ENCODE data around the gene HHIPL1. TPM values are rescaled to one million over a fixed set of nuclear protein-coding genes. Genes with fewer than 3 reads are reported as not detected.

HHIPL1 gene
- total RNA-seq, 1 donor from 2014 or later: 0.86 TPM

- H3K4me1 Mint-ChIP-seq (ENCODE audit: low read depth, unreplicated experiment): no peaks in the 10 kb centered on the region
- no peak overlapping the region for H3K4me3 Mint-ChIP-seq (ENCODE audit: unreplicated experiment)
- Histone ChIP-seq H3K27me3 (ENCODE audit: insufficient read depth, low read length) (peaks cover 5% of the 10 kb centered on the region), H3K36me3 (ENCODE audit: insufficient read depth, low read length) (no peaks in the 10 kb centered on the region), H3K79me2 (ENCODE audit: insufficient read depth, low read length) (no peaks in the 10 kb centered on the region), H3K9me3 (ENCODE audit: insufficient read depth, low read depth, low read length) (no peaks in the 10 kb centered on the region), H2AFZ (ENCODE audit: low read depth, low read length) (no peak overlapping the region), H4K20me1 (ENCODE audit: insufficient read depth, low read length) (no peaks in the 10 kb centered on the region), H3K4me3 (ENCODE audit: insufficient read depth, low read depth, low read length) (no peak overlapping the region), H3K4me2 (ENCODE audit: low read length) (no peak overlapping the region), H3K9ac (ENCODE audit: low read length) (no peak overlapping the region), H3K27ac (ENCODE audit: low read depth, low read length) (no peak overlapping the region), H3K4me1 (ENCODE audit: insufficient read depth, low read length) (no peaks in the 10 kb centered on the region)
- H3K27me3 Mint-ChIP-seq (ENCODE audit: low read depth, unreplicated experiment): peaks cover 55% of the 10 kb centered on the region
- TF ChIP-seq EZH2 (IDR thresholded peaks at IDR 0.05; ENCODE audit: insufficient read depth, low read length) (no peak), CTCF (IDR thresholded peaks at IDR 0.05; ENCODE audit: insufficient read depth, low read depth, low read length) (no peak)
- H3K27ac Mint-ChIP-seq (ENCODE audit: unreplicated experiment): peak overlapping the region; percentile 24
- FAIRE-seq (no peak), DNase-seq (ENCODE audit: low read depth) (no peak)
- peaks cover 3% of the 10 kb centered on the region for H3K9me3 Mint-ChIP-seq (ENCODE audit: unreplicated experiment)
- no peaks in the 10 kb centered on the region for H3K36me3 Mint-ChIP-seq (ENCODE audit: low read depth, unreplicated experiment)
Measured at GRCh38 chr14:99689266-99690236, 44.6 kb downstream of the HHIPL1 start.

DNA sequence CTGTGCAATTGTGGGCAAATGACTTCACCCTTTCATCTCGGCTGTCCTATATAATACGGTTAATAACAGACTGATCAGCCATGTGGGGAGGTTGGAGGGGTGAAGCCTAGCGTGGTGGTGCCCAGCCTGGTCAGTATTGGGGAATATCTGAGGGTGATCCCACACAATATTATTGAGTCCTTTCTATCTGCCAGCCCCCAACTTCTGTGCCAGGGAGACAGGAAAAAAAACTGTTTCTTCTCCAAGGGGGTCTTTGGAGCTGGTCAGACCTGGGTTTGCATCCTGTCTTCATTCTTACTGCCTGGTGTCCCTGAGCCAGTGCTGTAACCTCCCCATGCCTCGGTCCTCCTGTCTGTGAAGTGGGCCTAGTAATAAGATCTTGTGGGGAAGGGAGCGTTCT, 45.7 kb downstream of the HHIPL1 start:
- Histone ChIP-seq H3K9ac (ENCODE audit: low read length) (no peak overlapping the region), H3K4me1 (ENCODE audit: insufficient read depth, low read length) (no peaks in the 10 kb centered on the region), H3K27ac (ENCODE audit: low read depth, low read length) (no peak overlapping the region), H3K79me2 (ENCODE audit: insufficient read depth, low read length) (no peaks in the 10 kb centered on the region), H2AFZ (ENCODE audit: low read depth, low read length) (no peak overlapping the region), H3K4me2 (ENCODE audit: low read length) (no peak overlapping the region), H3K36me3 (ENCODE audit: insufficient read depth, low read length) (no peaks in the 10 kb centered on the region), H3K4me3 (ENCODE audit: insufficient read depth, low read depth, low read length) (no peak overlapping the region), H4K20me1 (ENCODE audit: insufficient read depth, low read length) (no peaks in the 10 kb centered on the region), H3K9me3 (ENCODE audit: insufficient read depth, low read depth, low read length) (no peaks in the 10 kb centered on the region), H3K27me3 (ENCODE audit: insufficient read depth, low read length) (peaks cover 3% of the 10 kb centered on the region)
- no peaks in the 10 kb centered on the region for H3K4me1 Mint-ChIP-seq (ENCODE audit: low read depth, unreplicated experiment)
- H3K36me3 Mint-ChIP-seq (ENCODE audit: low read depth, unreplicated experiment): no peaks in the 10 kb centered on the region
- TF ChIP-seq EZH2 (IDR thresholded peaks at IDR 0.05; ENCODE audit: insufficient read depth, low read length) (no peak), CTCF (IDR thresholded peaks at IDR 0.05; ENCODE audit: insufficient read depth, low read depth, low read length) (no peak)
- FAIRE-seq (no peak), DNase-seq (ENCODE audit: low read depth) (no peak)
- no peak overlapping the region for H3K4me3 Mint-ChIP-seq (ENCODE audit: unreplicated experiment)
- no peak overlapping the region for H3K27ac Mint-ChIP-seq (ENCODE audit: unreplicated experiment)
- H3K9me3 Mint-ChIP-seq (ENCODE audit: unreplicated experiment): peaks cover 3% of the 10 kb centered on the region
- peaks cover 51% of the 10 kb centered on the region for H3K27me3 Mint-ChIP-seq (ENCODE audit: low read depth, unreplicated experiment)
